ENCODE results near the gene RALGPS1. TPM values are rescaled to one million over a fixed set of nuclear protein-coding genes. Genes with fewer than 3 reads are reported as not detected.
A peak's percentile ranks its signal among the peaks of the same experiment; 100 is the strongest.
"Not testable (repeated sequence)": the region's sequence is repeated elsewhere in the genome, so short reads cannot be mapped to it uniquely, and the experiment has no call there.

The RALGPS1 gene
- total RNA-seq, 1 donor from 2014 or later = 3.2 TPM

DNA sequence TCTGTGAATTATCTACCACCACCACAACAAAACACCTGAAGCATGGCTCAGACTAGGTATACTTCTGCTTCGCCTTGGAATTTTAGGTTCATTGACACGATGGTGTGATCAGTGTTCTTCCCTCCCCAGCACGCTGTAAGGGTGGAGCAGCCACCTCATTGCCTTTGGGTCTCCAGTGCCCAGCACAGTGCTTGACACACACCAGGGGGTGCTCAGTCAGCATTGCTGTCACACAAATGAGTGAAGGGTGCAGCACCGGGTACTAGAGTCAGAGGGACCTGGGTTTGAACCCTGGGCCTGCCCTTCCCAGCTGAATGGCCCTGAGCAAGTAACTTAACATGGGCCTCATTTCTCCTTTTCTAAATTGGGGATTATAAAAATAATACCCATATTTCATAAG is 217.8 kb downstream of the RALGPS1 start:
- no peak for ATAC-seq
- no peak for DNase-seq (ENCODE audit: low spot score)

DNA sequence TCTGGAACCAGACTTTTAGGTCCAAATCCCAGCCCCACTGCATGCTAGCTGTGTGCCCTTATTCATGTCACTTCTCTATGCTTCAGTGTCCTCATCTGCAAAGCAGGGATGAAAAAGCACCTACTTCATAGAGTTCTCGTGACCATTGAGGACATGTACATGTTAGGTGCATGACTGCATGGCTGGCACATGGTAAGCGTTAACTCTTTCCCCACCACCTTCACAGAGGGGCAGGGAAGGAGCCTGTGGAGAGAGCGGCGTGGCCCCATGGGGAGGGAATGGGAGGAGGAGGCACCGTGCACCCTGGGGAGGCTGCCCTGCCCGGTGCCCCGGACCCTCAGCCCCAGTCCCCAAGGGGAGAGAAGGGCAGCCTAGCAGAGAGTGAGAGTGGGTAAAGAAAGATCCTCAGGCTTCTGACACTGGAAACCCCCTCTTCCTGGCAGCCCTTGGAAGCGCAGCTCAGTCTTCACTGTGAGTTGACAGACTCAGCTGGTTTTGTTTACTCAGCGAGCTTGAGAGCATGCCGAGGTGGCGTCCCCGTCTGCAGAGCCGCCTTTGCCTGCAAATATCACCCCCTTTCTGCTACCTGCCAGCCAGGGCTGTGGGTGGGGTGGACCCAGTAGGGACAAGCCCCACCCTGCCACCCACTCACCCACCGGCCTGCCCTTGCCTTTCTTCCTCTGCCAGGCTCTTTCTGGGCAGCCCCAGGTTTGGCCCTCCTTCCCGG is 218.5 kb downstream of the RALGPS1 start:
- ATAC-seq (no peak), DNase-seq (ENCODE audit: low spot score) (peak; percentile 40)

- DNase-seq (ENCODE audit: low spot score) (peak; percentile 34), ATAC-seq (no peak)
Observed at GRCh38 chr9:127133739-127134167, 219.2 kb downstream of the RALGPS1 start.

GRCh38 chr9:127135056-127135745 is 220.6 kb downstream of the RALGPS1 start:
- DNase-seq (ENCODE audit: low spot score) (no peak), ATAC-seq (no peak)

DNA sequence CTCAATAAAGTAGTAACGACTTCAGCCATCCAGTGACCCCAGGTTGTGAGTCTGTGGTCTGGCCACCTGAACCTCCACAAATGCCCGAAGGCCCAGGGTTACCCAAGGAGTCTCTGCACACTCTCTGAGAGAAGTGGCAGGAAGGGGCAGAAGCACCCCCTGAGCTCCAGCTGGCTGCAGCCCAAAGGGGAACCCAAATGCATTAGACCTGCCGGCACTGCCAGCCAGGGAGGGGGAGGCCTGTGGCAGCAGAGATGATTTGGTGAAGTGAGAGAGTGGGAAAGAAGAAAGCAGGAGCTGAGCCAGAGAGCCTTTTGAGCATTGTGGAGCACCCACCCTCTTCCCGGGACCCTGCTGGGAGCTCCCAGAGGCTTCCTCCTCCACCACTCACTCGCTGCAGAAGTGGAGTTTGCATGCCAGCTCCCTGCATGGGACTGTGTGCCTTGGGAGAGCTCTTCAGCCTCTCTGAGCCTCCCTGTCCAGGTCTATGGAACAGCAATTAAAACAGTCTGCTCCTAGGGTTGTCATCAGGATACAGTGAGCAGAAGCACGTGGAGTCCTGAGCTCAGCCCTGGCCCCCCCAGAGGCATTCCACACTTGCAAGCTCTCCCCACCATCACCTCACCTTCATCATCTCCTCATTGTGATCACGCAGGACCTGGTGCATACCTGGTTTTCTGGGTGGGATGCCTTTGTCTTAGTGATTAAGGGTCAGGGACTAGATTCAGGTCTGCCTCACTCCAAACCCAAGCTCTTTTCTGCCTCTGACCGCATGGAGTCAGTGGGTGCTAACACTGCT is 221.7 kb downstream of the RALGPS1 start:
- ATAC-seq = no peak
- DNase-seq (ENCODE audit: low spot score) = peak; percentile 39

DNA sequence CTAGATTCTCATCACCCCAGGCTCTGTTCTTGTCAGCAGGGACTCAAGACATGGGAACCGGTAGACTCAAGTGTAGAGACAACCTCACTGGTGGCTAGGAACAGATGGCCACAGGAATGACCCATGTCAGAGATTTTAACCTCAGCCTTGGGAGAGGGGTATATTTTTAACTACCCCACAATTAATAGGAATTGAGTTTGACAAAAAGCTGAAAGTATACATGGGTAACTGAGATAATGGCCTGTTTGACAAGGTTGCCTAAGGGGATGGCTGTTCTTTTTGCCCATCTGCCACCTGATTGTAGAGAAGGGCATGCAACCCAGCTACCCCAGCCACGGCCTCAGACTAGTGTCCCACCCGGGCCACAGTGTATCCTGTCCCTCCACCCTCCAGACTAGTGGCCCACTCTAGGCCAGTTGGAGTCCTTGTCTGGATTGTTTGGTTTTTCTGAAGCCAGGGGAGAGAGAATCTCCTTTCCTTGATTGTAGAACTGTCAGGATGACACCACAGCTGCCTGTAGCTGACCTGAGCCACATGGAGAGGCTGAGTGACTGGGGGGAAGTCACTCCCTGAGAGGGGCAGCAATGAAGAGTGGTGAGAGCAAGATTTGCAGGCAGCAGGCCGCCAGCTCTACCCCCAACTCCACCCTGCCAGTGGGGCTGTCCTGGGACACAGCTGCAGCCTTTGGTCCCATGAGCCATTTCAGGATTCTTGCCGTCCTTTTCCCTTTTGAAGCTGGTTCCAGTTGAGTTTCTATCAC is 222.5 kb downstream of the RALGPS1 start:
- DNase-seq (ENCODE audit: low spot score) = no peak
- ATAC-seq = no peak

DNA sequence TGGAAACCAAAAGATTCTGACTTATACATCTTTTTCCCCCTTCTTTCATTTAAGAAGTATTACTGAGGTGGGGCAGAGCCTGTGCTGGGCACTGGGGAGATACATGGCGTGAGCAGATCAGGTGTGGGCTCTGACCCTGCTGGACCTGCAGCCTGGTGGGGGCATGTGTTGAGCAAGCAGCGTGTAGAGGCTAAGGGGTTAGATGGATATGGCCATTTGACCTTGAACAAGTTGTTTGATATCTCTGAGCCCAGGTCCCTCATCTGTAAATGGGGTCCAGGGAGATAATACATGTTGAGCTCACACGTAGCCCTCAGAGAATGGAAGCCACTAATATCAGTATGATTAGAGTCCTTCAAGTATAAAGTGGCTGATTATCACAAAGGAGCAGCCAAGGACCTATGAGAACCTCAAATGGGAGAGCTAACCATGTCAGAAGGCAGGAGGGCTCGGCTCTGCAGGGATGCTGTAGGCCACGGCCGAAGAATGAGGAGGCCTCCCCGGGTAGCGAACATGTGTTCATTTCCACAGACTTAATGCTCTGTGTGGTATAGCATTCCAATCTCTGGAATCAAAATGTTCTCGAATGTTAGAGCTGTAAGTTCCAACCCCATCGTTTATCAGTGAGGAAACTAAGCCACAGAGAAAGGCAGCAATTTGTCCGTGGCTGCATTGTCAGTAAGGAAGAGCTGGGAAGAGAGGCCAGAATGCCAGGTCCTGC is 223.2 kb downstream of the RALGPS1 start:
- no peak for ATAC-seq
- DNase-seq (ENCODE audit: low spot score) = no peak

GRCh38 chr9:127138444-127138843 is 223.9 kb downstream of the RALGPS1 start:
- DNase-seq (ENCODE audit: low spot score) = no peak
- no peak for ATAC-seq

DNA sequence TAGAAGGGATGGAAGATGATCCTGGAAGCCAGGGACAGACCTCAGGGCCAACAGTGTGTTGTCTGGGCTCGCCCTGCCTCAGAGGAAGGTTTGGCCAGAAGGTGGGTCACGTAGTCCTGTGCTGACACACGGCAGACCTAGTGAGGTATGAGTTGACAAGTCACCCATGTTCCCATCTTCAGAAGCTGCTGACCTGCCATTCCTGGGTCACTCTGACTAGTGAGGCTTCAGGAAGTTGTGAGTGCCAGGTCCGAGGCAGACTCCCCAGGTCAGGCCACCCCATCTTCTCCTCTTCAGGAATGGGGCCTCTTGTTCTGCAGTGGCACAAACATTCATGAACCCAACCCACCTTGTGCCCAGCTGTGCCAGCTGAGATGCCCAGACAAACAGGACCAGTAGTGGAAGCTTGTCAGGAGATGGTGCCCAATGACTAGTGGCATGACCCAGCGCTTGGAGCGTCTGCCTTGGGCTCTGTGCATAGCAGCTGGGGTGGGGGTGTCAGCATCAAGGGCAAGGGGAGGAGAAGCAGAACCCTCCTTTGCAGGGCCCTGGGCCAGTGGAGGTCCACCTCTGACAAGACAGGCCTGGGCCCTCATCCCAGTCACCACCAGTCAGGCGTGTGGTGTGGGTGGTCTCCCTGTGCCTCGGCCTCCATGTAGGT is 224.6 kb downstream of the RALGPS1 start:
- no peak for ATAC-seq
- DNase-seq (ENCODE audit: low spot score) = peak; percentile 38

- no peak for ATAC-seq
- no peak for DNase-seq (ENCODE audit: low spot score)
Observed at GRCh38 chr9:127139775-127140174, 225.2 kb downstream of the RALGPS1 start.

GRCh38 chr9:127140181-127140580 is 225.6 kb downstream of the RALGPS1 start:
- ATAC-seq (no peak), DNase-seq (ENCODE audit: low spot score) (no peak)

DNA sequence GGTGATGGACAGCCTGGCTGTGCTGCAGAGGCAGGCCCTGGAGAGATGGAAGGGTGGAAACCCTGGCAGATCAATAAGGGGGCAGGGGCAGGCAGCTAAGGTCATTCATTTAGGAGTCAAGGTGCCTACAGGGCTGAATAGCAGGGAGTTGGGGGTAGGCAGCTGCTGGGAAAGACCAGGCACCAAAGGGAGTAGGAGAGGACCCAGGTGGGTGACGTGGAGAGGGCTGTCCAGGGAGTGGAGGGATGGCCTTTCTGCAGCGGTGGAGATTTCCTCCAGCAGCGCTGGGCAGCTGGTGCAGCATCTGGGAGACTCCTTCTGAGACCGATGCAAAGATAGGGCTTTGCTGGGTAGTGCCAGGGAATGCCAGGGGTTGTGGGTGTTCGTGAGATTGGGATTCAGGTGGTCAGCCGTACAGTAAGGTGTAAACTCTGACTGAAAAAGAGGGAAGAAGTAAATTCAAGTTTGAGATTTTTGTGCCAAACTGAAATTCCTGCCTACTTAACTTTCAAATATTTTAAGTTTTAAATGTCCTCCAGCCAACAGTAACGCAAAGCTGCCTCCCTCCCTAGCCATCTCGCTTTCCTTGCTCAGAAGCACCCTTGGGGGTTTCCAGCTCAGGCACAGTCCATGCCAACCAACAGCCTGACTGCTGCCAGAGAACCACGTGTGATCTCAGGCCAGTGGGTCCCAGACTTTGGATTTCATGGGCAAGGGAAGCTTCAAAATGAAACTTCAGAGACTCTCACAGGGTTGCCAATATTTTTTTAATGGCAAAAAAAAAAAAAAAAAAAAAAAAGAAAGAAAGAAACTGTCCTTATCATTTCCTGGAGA is 226.5 kb downstream of the RALGPS1 start:
- ATAC-seq (peak; percentile 75), DNase-seq (ENCODE audit: low spot score) (peak; percentile 49)

GRCh38 chr9:127142291-127142690 is 227.7 kb downstream of the RALGPS1 start:
- ATAC-seq (no peak), DNase-seq (ENCODE audit: low spot score) (no peak)

GRCh38 chr9:127142931-127143464 is 228.4 kb downstream of the RALGPS1 start:
- ATAC-seq = no peak
- DNase-seq (ENCODE audit: low spot score) = no peak

- DNase-seq (ENCODE audit: low spot score) (no peak), ATAC-seq (no peak)
Observed at GRCh38 chr9:127143920-127144465, 229.4 kb downstream of the RALGPS1 start.

DNA sequence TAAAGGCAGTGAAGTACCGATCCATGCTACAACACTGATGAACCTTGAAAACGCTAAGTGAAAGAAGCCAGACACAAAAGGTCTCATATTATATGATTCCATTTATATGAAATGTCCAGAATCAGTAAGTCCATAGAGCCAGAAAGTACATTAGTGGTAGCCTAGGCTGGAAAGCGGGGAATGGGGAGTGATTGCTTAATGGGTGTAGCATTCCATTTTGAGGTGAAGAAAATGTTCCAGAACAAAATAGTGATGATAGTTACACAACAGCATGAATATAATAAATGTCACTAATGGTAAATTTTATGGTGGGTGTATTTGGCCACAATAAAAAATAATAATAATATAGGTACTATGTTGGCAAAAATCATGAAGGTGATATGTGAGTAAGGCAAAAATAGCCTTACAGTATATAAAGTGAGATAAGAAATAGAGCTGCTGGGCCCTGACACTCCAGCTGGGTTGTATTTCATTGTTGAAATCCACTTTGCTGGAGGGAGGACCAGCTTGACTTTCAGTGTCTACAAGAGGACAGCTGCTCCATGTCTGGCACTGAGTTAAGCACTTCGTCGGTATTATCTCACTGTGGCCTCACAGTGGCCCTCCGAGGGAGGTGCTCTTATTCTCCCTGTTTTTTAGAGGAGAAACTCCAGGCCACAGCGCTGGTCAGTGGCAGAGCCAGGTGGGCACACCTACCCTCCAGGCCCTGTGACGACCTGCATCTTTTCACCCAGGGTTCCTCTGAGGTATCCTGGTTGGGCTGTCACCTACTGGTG is 230.3 kb downstream of the RALGPS1 start:
- ATAC-seq (no peak), DNase-seq (ENCODE audit: low spot score) (no peak)

GRCh38 chr9:127146841-127147240 is 232.3 kb downstream of the RALGPS1 start:
- not testable (repeated sequence) for ATAC-seq; DNase-seq (ENCODE audit: low spot score)
